HL-60 (cell line): Measurements from ENCODE around the gene DLG1.

Experiments
- DNase-seq, 2 experiments: peaks; one replicate each; pipeline ENCODE4 v3.0.0-alpha.2; 2010 to 2020; ENCODE audit warnings: low read depth in 1 of 2, low spot score in 1 of 2
- H3K27ac ChIP-seq: fragments of 250-450 bp; sonication (Bioruptor Pico); replicated peaks from 2 replicates; pipeline ENCODE4 v1.5.1; 2020; ENCODE audit warnings: mild to moderate bottlenecking, moderate library complexity
- H3K27me3 ChIP-seq: fragments of 250-450 bp; sonication (Bioruptor Pico); 2 replicates; pipeline ENCODE4 v1.5.1; 2021; ENCODE audit warnings: mild to moderate bottlenecking, moderate library complexity; ENCODE audit not compliant: insufficient read depth, poor library complexity, severe bottlenecking
- H3K4me3 ChIP-seq: replicated peaks from 2 replicates; pipeline ENCODE4 v1.5.1; 2011; ENCODE audit warnings: mild to moderate bottlenecking, control low read depth, low read length; ENCODE audit not compliant: insufficient read depth
- GABPA ChIP-seq: IDR thresholded peaks from 2 replicates; pipeline ENCODE4 v1.6.1; 2012; ENCODE audit warnings: low read depth
- POLR2AphosphoS5 ChIP-seq: IDR thresholded peaks from 2 replicates; pipeline ENCODE4 v1.6.1; 2012; ENCODE audit warnings: low read depth
- SPI1 ChIP-seq: IDR thresholded peaks from 2 replicates; pipeline ENCODE4 v1.6.1; 2012; ENCODE audit warnings: low read depth, mild to moderate bottlenecking, borderline replicate concordance
- TF ChIP-seq, protein P1 (sequence below): IDR thresholded peaks from 2 replicates; pipeline ENCODE4 v1.6.1; 2012; ENCODE audit warnings: low read depth; ENCODE audit not compliant: insufficient replicate concordance
- TF ChIP-seq, protein P2 (sequence below): IDR thresholded peaks from one replicate; pipeline ENCODE4 v1.5.1; 2011; ENCODE audit warnings: low read length, control low read depth, inconsistent platforms; ENCODE audit not compliant: insufficient read depth

The DLG1 gene

DNA sequence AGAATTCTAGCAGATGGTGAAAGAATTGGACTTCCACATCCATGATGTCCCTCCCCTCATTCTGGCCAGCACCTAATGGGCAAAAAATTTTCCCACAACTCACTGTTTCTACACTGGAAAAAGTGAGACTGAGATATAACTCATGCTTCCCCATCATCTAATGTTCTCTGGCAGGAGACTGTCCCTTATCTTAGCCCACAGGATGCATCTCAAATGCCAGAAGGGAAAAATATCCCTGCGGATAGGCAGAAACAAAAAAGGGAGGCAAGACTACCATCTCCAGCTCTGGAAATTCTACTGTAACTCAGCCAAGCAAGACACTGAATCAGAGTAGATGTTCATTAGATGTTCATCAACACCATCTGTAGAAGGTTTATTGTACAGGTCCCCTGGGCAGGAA lies 58.6 kb downstream of the DLG1 start:
- TF ChIP-seq, protein P1, sequence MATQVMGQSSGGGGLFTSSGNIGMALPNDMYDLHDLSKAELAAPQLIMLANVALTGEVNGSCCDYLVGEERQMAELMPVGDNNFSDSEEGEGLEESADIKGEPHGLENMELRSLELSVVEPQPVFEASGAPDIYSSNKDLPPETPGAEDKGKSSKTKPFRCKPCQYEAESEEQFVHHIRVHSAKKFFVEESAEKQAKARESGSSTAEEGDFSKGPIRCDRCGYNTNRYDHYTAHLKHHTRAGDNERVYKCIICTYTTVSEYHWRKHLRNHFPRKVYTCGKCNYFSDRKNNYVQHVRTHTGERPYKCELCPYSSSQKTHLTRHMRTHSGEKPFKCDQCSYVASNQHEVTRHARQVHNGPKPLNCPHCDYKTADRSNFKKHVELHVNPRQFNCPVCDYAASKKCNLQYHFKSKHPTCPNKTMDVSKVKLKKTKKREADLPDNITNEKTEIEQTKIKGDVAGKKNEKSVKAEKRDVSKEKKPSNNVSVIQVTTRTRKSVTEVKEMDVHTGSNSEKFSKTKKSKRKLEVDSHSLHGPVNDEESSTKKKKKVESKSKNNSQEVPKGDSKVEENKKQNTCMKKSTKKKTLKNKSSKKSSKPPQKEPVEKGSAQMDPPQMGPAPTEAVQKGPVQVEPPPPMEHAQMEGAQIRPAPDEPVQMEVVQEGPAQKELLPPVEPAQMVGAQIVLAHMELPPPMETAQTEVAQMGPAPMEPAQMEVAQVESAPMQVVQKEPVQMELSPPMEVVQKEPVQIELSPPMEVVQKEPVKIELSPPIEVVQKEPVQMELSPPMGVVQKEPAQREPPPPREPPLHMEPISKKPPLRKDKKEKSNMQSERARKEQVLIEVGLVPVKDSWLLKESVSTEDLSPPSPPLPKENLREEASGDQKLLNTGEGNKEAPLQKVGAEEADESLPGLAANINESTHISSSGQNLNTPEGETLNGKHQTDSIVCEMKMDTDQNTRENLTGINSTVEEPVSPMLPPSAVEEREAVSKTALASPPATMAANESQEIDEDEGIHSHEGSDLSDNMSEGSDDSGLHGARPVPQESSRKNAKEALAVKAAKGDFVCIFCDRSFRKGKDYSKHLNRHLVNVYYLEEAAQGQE, result no peak
- TF ChIP-seq SPI1, result no peak
- no peak for TF ChIP-seq GABPA
- TF ChIP-seq, protein P2, sequence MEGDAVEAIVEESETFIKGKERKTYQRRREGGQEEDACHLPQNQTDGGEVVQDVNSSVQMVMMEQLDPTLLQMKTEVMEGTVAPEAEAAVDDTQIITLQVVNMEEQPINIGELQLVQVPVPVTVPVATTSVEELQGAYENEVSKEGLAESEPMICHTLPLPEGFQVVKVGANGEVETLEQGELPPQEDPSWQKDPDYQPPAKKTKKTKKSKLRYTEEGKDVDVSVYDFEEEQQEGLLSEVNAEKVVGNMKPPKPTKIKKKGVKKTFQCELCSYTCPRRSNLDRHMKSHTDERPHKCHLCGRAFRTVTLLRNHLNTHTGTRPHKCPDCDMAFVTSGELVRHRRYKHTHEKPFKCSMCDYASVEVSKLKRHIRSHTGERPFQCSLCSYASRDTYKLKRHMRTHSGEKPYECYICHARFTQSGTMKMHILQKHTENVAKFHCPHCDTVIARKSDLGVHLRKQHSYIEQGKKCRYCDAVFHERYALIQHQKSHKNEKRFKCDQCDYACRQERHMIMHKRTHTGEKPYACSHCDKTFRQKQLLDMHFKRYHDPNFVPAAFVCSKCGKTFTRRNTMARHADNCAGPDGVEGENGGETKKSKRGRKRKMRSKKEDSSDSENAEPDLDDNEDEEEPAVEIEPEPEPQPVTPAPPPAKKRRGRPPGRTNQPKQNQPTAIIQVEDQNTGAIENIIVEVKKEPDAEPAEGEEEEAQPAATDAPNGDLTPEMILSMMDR, result no peak
- no peak for TF ChIP-seq POLR2AphosphoS5
- H3K4me3 ChIP-seq, result no peak overlapping the region
- H3K27me3 ChIP-seq, result no peaks in the 10 kb centered on the region
- H3K27ac ChIP-seq, result no peak overlapping the region
- no peak for DNase-seq

GRCh38 chr3:197238842-197239241 lies 59.6 kb downstream of the DLG1 start:
- TF ChIP-seq, protein P2, result no peak
- TF ChIP-seq GABPA (no peak), SPI1 (no peak), POLR2AphosphoS5 (no peak)
- TF ChIP-seq, protein P1, result no peak
- H3K27me3 ChIP-seq, result no peaks in the 10 kb centered on the region
- no peak overlapping the region for H3K27ac ChIP-seq

GRCh38 chr3:197237897-197238296 lies 60.5 kb downstream of the DLG1 start:
- no peak for DNase-seq
- no peak overlapping the region for H3K27ac ChIP-seq
- no peak overlapping the region for H3K4me3 ChIP-seq
- TF ChIP-seq, protein P2, result no peak
- TF ChIP-seq GABPA (no peak), POLR2AphosphoS5 (no peak), SPI1 (no peak)
- TF ChIP-seq, protein P1, result no peak
- H3K27me3 ChIP-seq, result no peaks in the 10 kb centered on the region

More at GRCh38 chr3:197238842-197239241, 59.6 kb downstream of the DLG1 start:
- no peak overlapping the region for H3K4me3 ChIP-seq
- no peak for DNase-seq
